ENCODE results near the gene RAB31.

DNA sequence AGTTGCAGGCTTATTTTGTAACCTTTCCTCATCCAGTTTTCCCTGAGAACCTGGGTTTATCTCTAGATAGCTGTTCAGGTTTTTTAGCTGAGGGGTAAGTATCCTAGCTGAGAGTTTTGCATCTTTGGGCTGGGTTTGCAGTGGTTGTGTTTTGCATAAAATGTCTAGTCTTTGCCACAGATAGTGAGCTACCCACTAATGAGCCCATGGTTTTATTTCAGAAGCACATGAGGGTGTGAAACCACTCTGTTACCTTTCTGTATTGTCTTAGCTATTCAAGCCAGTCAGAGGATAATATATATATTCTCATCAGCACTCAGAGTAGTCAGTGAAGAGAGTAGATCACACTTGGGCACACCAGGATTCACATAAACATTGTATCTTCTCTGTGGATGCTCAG lies 153.1 kb downstream of the RAB31 start:
- TF ChIP-seq, protein P1, sequence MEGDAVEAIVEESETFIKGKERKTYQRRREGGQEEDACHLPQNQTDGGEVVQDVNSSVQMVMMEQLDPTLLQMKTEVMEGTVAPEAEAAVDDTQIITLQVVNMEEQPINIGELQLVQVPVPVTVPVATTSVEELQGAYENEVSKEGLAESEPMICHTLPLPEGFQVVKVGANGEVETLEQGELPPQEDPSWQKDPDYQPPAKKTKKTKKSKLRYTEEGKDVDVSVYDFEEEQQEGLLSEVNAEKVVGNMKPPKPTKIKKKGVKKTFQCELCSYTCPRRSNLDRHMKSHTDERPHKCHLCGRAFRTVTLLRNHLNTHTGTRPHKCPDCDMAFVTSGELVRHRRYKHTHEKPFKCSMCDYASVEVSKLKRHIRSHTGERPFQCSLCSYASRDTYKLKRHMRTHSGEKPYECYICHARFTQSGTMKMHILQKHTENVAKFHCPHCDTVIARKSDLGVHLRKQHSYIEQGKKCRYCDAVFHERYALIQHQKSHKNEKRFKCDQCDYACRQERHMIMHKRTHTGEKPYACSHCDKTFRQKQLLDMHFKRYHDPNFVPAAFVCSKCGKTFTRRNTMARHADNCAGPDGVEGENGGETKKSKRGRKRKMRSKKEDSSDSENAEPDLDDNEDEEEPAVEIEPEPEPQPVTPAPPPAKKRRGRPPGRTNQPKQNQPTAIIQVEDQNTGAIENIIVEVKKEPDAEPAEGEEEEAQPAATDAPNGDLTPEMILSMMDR (IDR thresholded peaks at IDR 0.05), result no peak
- no peak for TF ChIP-seq POLR2A (IDR thresholded peaks at IDR 0.05)

Measured in lower leg skin (tissue), 3 donors.